Immature natural killer cell (primary cell): ENCODE measurements around the gene SUGCT. TPM values are rescaled to one million over a fixed set of nuclear protein-coding genes. Genes with fewer than 3 reads are reported as not detected.
"Not testable (repeated sequence)": the region's sequence is repeated elsewhere in the genome, so short reads cannot be mapped to it uniquely, and the experiment has no call there.

Experiments used
- DNase-seq, 3 donors: peaks; one replicate each; pipeline ENCODE4 v3.0.0; 2022; ENCODE audit warnings: mixed read lengths in 1 of 3
- H3K27ac Mint-ChIP-seq, 6 donors: one replicate each; pipeline ENCODE4 v1.8.0; 2020; ENCODE audit warnings: mixed read lengths in 6 of 6, mild to moderate bottlenecking in 5 of 6, inconsistent platforms in 4 of 6, moderate library complexity in 3 of 6
- H3K27me3 Mint-ChIP-seq, 3 donors: one replicate each; pipeline ENCODE4 v1.8.0; 2020 to 2021; ENCODE audit warnings: low read depth in 3 of 3, mild to moderate bottlenecking in 3 of 3, mixed read lengths in 3 of 3, moderate library complexity in 3 of 3, inconsistent platforms in 1 of 3
- H3K36me3 Mint-ChIP-seq, 3 donors: one replicate each; pipeline ENCODE4 v1.8.0; 2020; ENCODE audit warnings: mixed read lengths in 3 of 3, inconsistent platforms in 2 of 3, mild to moderate bottlenecking in 2 of 3
- H3K4me1 Mint-ChIP-seq, 2 donors: one replicate each; pipeline ENCODE4 v1.8.0; 2020; ENCODE audit warnings: inconsistent platforms in 2 of 2, mild to moderate bottlenecking in 2 of 2, mixed read lengths in 2 of 2, moderate library complexity in 1 of 2
- H3K4me3 Mint-ChIP-seq, 5 donors: one replicate each; pipeline ENCODE4 v1.8.0; 2020; ENCODE audit warnings: mild to moderate bottlenecking in 5 of 5, mixed read lengths in 5 of 5, inconsistent platforms in 3 of 5, moderate library complexity in 3 of 5
- H3K9me3 Mint-ChIP-seq, 6 donors: one replicate each; pipeline ENCODE4 v1.8.0; 2020; ENCODE audit warnings: mild to moderate bottlenecking in 6 of 6, mixed read lengths in 6 of 6, inconsistent platforms in 4 of 6, moderate library complexity in 3 of 6
- polyA plus RNA-seq, 3 donors: library from polyadenylated mRNA; unstranded; fragments of 300-500 nt; fragmentation: Illumina TruSeq; gene quantifications; one replicate each; pipeline ENCODE4 v1.2.3, GENCODE V29; 2021

Gene SUGCT
- polyA plus RNA-seq, 3 donors from 2014 or later, result 0.28 TPM; not detected in 2

- H3K36me3 Mint-ChIP-seq, result no peaks in the 10 kb centered on the region
- no peaks in the 10 kb centered on the region for H3K9me3 Mint-ChIP-seq
- H3K27me3 Mint-ChIP-seq, result no peaks in the 10 kb centered on the region
- H3K4me3 Mint-ChIP-seq, result no peak overlapping the region
- DNase-seq, result no peak
- peaks cover 0 to 5% of the 10 kb centered on the region in 2 donors for H3K4me1 Mint-ChIP-seq
- H3K27ac Mint-ChIP-seq, result no peak overlapping the region
Observed at GRCh38 chr7:40230101-40230500, 95.3 kb downstream of the SUGCT start.

- H3K36me3 Mint-ChIP-seq, result no peaks in the 10 kb centered on the region
Observed at GRCh38 chr7:40231796-40232195, 97.0 kb downstream of the SUGCT start.

GRCh38 chr7:40232242-40232893 lies 97.6 kb downstream of the SUGCT start:
- H3K27me3 Mint-ChIP-seq, result peaks cover 0 to 2% (median 2%) of the 10 kb centered on the region in 3 donors
- H3K36me3 Mint-ChIP-seq, result no peaks in the 10 kb centered on the region
- H3K9me3 Mint-ChIP-seq, result no peaks in the 10 kb centered on the region
- no peak overlapping the region for H3K4me3 Mint-ChIP-seq
- H3K4me1 Mint-ChIP-seq, result peaks cover 0 to 5% of the 10 kb centered on the region in 2 donors
- DNase-seq, result no peak
- H3K27ac Mint-ChIP-seq, result no peak overlapping the region

More at GRCh38 chr7:40231796-40232195, 97.0 kb downstream of the SUGCT start:
- H3K4me3 Mint-ChIP-seq, result no peak overlapping the region
- peaks cover 0 to 2% (median 1%) of the 10 kb centered on the region in 3 donors for H3K27me3 Mint-ChIP-seq
- no peaks in the 10 kb centered on the region for H3K9me3 Mint-ChIP-seq
- H3K4me1 Mint-ChIP-seq, result peaks cover 0 to 5% of the 10 kb centered on the region in 2 donors
- no peak overlapping the region for H3K27ac Mint-ChIP-seq
- DNase-seq, result no peak

- Mint-ChIP-seq H3K36me3 (no peaks in the 10 kb centered on the region), H3K27me3 (peaks cover 0 to 2% (median 2%) of the 10 kb centered on the region in 3 donors), H3K27ac (no peak overlapping the region), H3K9me3 (no peaks in the 10 kb centered on the region), H3K4me1 (peaks cover 0 to 5% of the 10 kb centered on the region in 2 donors), H3K4me3 (no peak overlapping the region)
- no peak for DNase-seq
Observed at GRCh38 chr7:40234046-40234445, 99.2 kb downstream of the SUGCT start.

- Mint-ChIP-seq H3K36me3 (no peaks in the 10 kb centered on the region), H3K4me3 (no peak overlapping the region), H3K27me3 (peaks cover 0 to 2% (median 2%) of the 10 kb centered on the region in 3 donors), H3K4me1 (peaks cover 0 to 5% of the 10 kb centered on the region in 2 donors), H3K27ac (no peak overlapping the region), H3K9me3 (no peaks in the 10 kb centered on the region)
- DNase-seq, result no peak
Observed at GRCh38 chr7:40234666-40235065, 99.9 kb downstream of the SUGCT start.

GRCh38 chr7:40237731-40238130 lies 102.9 kb downstream of the SUGCT start:
- H3K9me3 Mint-ChIP-seq, result no peaks in the 10 kb centered on the region
- H3K4me3 Mint-ChIP-seq, result no peak overlapping the region
- H3K4me1 Mint-ChIP-seq, result peaks cover 0 to 5% of the 10 kb centered on the region in 2 donors
- H3K27ac Mint-ChIP-seq, result no peak overlapping the region
- no peak for DNase-seq
- H3K36me3 Mint-ChIP-seq, result no peaks in the 10 kb centered on the region
- peaks cover 0 to 2% (median 2%) of the 10 kb centered on the region in 3 donors for H3K27me3 Mint-ChIP-seq

- peaks cover 0 to 2% (median 2%) of the 10 kb centered on the region in 3 donors for H3K27me3 Mint-ChIP-seq
- no peaks in the 10 kb centered on the region for H3K4me1 Mint-ChIP-seq
- no peaks in the 10 kb centered on the region for H3K9me3 Mint-ChIP-seq
- no peak overlapping the region for H3K4me3 Mint-ChIP-seq
- H3K27ac Mint-ChIP-seq, result no peak overlapping the region
- H3K36me3 Mint-ChIP-seq, result no peaks in the 10 kb centered on the region
- no peak for DNase-seq
Observed at GRCh38 chr7:40239755-40240303, 105.0 kb downstream of the SUGCT start.

GRCh38 chr7:40243076-40243475 lies 108.3 kb downstream of the SUGCT start:
- H3K4me3 Mint-ChIP-seq, result no peak overlapping the region
- no peak for DNase-seq
- H3K27ac Mint-ChIP-seq, result no peak overlapping the region
- H3K4me1 Mint-ChIP-seq, result no peaks in the 10 kb centered on the region
- H3K9me3 Mint-ChIP-seq, result no peaks in the 10 kb centered on the region
- H3K27me3 Mint-ChIP-seq, result no peaks in the 10 kb centered on the region
- H3K36me3 Mint-ChIP-seq, result no peaks in the 10 kb centered on the region

GRCh38 chr7:40244226-40244625 lies 109.4 kb downstream of the SUGCT start:
- peaks cover 0 to 2% (median 0%) of the 10 kb centered on the region in 6 donors for H3K9me3 Mint-ChIP-seq
- H3K27me3 Mint-ChIP-seq, result peaks cover 0 to 2% (median 0%) of the 10 kb centered on the region in 3 donors
- H3K4me1 Mint-ChIP-seq, result no peaks in the 10 kb centered on the region
- H3K36me3 Mint-ChIP-seq, result no peaks in the 10 kb centered on the region
- H3K4me3 Mint-ChIP-seq, result no peak overlapping the region
- H3K27ac Mint-ChIP-seq, result no peak overlapping the region
- DNase-seq, result no peak

GRCh38 chr7:40248681-40249080 lies 113.9 kb downstream of the SUGCT start:
- H3K4me3 Mint-ChIP-seq, result no peak overlapping the region
- H3K27ac Mint-ChIP-seq, result no peak overlapping the region
- no peaks in the 10 kb centered on the region for H3K36me3 Mint-ChIP-seq
- peaks cover 0 to 2% (median 0%) of the 10 kb centered on the region in 6 donors for H3K9me3 Mint-ChIP-seq
- no peaks in the 10 kb centered on the region for H3K4me1 Mint-ChIP-seq
- H3K27me3 Mint-ChIP-seq, result peaks cover 0 to 2% (median 0%) of the 10 kb centered on the region in 3 donors
- no peak for DNase-seq

- not testable (repeated sequence) for H3K9me3 Mint-ChIP-seq, DNase-seq, H3K4me1 Mint-ChIP-seq, H3K4me3 Mint-ChIP-seq, H3K27ac Mint-ChIP-seq, H3K27me3 Mint-ChIP-seq, H3K36me3 Mint-ChIP-seq
Observed at GRCh38 chr7:40253444-40253843, 118.6 kb downstream of the SUGCT start.

- no peaks in the 10 kb centered on the region for H3K9me3 Mint-ChIP-seq
- no peak overlapping the region for H3K27ac Mint-ChIP-seq
- no peak overlapping the region for H3K4me3 Mint-ChIP-seq
- no peaks in the 10 kb centered on the region for H3K36me3 Mint-ChIP-seq
- no peak for DNase-seq
- H3K4me1 Mint-ChIP-seq, result peaks cover 0 to 5% of the 10 kb centered on the region in 2 donors
- no peaks in the 10 kb centered on the region for H3K27me3 Mint-ChIP-seq
Observed at GRCh38 chr7:40263752-40264390, 129.1 kb downstream of the SUGCT start.

GRCh38 chr7:40267583-40267982 lies 132.8 kb downstream of the SUGCT start:
- Mint-ChIP-seq H3K9me3 (no peaks in the 10 kb centered on the region), H3K27ac (no peak overlapping the region), H3K36me3 (no peaks in the 10 kb centered on the region), H3K4me3 (no peak overlapping the region), H3K4me1 (peaks cover 0 to 5% of the 10 kb centered on the region in 2 donors), H3K27me3 (peaks cover 0 to 5% (median 0%) of the 10 kb centered on the region in 3 donors)
- no peak for DNase-seq

GRCh38 chr7:40268810-40269209 lies 134.0 kb downstream of the SUGCT start:
- H3K4me1 Mint-ChIP-seq, result not testable (repeated sequence)

More at GRCh38 chr7:40268810-40269209, 134.0 kb downstream of the SUGCT start:
- H3K4me3 Mint-ChIP-seq, H3K36me3 Mint-ChIP-seq, H3K27ac Mint-ChIP-seq, DNase-seq, H3K27me3 Mint-ChIP-seq, H3K9me3 Mint-ChIP-seq: not testable (repeated sequence)
